HepG2 (cell line): ENCODE measurements around the gene SPATS2.

Experiments used
- CTCF ChIP-seq: sonication (generic); formaldehyde crosslinking; IDR thresholded peaks from 2 replicates; pipeline ENCODE4 v1.5.0; 2020; ENCODE audit warnings: mild to moderate bottlenecking, missing genetic modification reagents, moderate library complexity
- EZH2 ChIP-seq: conservative IDR thresholded peaks from 2 replicates; pipeline ENCODE4 v1.6.1; 2012; ENCODE audit warnings: mild to moderate bottlenecking, low read depth, low read length, moderate library complexity
- KDM1A ChIP-seq: IDR thresholded peaks from 2 replicates; pipeline ENCODE4 v1.6.1; 2016; ENCODE audit warnings: missing compliant biosample characterization
- POLR2A ChIP-seq, 2 experiments: IDR thresholded peaks; 2 replicates each; pipeline ENCODE4 v1.6.1; 2011; ENCODE audit warnings: low read depth in 2 of 2, low read length in 2 of 2, mild to moderate bottlenecking in 1 of 2, moderate library complexity in 1 of 2; ENCODE audit not compliant: insufficient read depth in 1 of 2
- PREB ChIP-seq: sonication (generic); formaldehyde crosslinking; IDR thresholded peaks from 2 replicates; pipeline ENCODE4 v1.4.0; 2020; ENCODE audit warnings: missing genetic modification reagents
- TAF1 ChIP-seq: sonication (generic); formaldehyde crosslinking; IDR thresholded peaks from 2 replicates; pipeline ENCODE4 v1.4.0; 2020; ENCODE audit warnings: missing genetic modification reagents
- ZBTB34 ChIP-seq: sonication (generic); formaldehyde crosslinking; IDR thresholded peaks from 2 replicates; pipeline ENCODE4 v1.8.0; 2022; ENCODE audit warnings: mild to moderate bottlenecking, missing genetic modification reagents
- ZNF556 ChIP-seq: sonication (generic); formaldehyde crosslinking; IDR thresholded peaks from 2 replicates; pipeline ENCODE4 v1.4.0; 2020; ENCODE audit warnings: mild to moderate bottlenecking, missing genetic modification reagents, borderline replicate concordance
- ZNF839 ChIP-seq: sonication (generic); formaldehyde crosslinking; IDR thresholded peaks from 2 replicates; pipeline ENCODE4 v1.4.0; 2020; ENCODE audit warnings: missing genetic modification reagents, mild to moderate bottlenecking, borderline replicate concordance

DNA sequence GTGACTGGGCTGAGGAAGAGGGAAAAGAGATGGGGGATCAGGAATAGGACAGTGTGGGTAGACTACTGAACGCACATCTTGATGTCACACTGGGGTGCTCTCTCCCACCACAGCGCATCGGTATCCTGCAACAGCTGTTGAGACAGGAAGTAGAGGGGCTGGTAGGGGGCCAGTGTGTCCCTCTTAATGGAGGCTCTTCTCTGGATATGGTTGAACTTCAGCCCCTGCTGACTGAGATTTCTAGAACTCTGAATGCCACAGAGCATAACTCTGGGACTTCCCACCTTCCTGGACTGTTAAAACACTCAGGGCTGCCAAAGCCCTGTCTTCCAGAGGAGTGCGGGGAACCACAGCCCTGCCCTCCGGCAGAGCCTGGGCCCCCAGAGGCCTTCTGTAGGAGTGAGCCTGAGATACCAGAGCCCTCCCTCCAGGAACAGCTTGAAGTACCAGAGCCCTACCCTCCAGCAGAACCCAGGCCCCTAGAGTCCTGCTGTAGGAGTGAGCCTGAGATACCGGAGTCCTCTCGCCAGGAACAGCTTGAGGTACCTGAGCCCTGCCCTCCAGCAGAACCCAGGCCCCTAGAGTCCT is 37.1 kb upstream of the SPATS2 start:
- TF ChIP-seq PREB (CRISPR knock-in tag), result no peak
- no peak for TF ChIP-seq POLR2A (IDR thresholded peaks at IDR 0.05; ENCODE audit: insufficient read depth in 1 of 2, low read depth in 2 of 2, low read length in 2 of 2)
- no peak for TF ChIP-seq ZBTB34 (CRISPR knock-in tag)
- TF ChIP-seq ZNF556 (CRISPR knock-in tag), result no peak
- no peak for TF ChIP-seq KDM1A (CRISPR knock-in tag)
- TF ChIP-seq EZH2, result no peak
- TF ChIP-seq TAF1 (CRISPR knock-in tag), result no peak
- no peak for TF ChIP-seq ZNF839 (CRISPR knock-in tag)
- TF ChIP-seq CTCF (CRISPR knock-in tag), result no peak
